ENCODE data around the gene ICAM3. TPM values are rescaled to one million over a fixed set of nuclear protein-coding genes. Genes with fewer than 3 reads are reported as not detected.

Gene ICAM3
- total RNA-seq, 1 experiment from 2014 or later, result 28.3 TPM

GRCh38 chr19:10291554-10292205, 47.7 kb downstream of the ICAM3 start:
- H2AK5ac ChIP-seq (ENCODE audit: insufficient read length, low read length), result no peak overlapping the region
- no peak overlapping the region for H3K9ac ChIP-seq (ENCODE audit: extremely low read depth, insufficient read length, low read length)
- no peak overlapping the region for H2BK120ac ChIP-seq (ENCODE audit: low read depth, low read length, poor library complexity, severe bottlenecking)
- Mint-ChIP-seq H3K4me3 (peak overlapping the region; percentile 59 to 92), H3K36me3 (ENCODE audit: insufficient read depth in 1 of 3, low read depth in 3 of 3) (no peaks in the 10 kb centered on the region; a peak in 3 of 7 replicates), H3K27ac (no peak overlapping the region; a peak in 1 of 7 replicates), H3K4me1 (peaks cover 17 to 48% of the 10 kb centered on the region in 2 experiments), H3K27me3 (ENCODE audit: low read depth) (peaks cover 99% of the 10 kb centered on the region), H3K9me3 (peaks cover 0 to 5% of the 10 kb centered on the region in 2 experiments; a peak in 3 of 5 replicates)
- H4K5ac ChIP-seq (ENCODE audit: insufficient read length, low read depth, low read length), result no peak overlapping the region
- WGBS (ENCODE audit: extremely low coverage, insufficient read length, low lambda C conversion rate), result no CpG with 5 or more reads among the region's 49 CpGs
- H2BK15ac ChIP-seq (ENCODE audit: low read depth, low read length), result no peak overlapping the region
- H3K4ac ChIP-seq (ENCODE audit: low read depth, low read length), result no peak overlapping the region
- no peaks in the 10 kb centered on the region; the same call in 1 of the 2 replicates for H3K4me1 ChIP-seq (ENCODE audit: insufficient read depth, low read length)
- H3K27ac ChIP-seq (ENCODE audit: insufficient read length, low read depth, low read length), result no peak overlapping the region
- H2AFZ ChIP-seq (ENCODE audit: low read length), result no peak overlapping the region
- no peak overlapping the region for H3K56ac ChIP-seq (ENCODE audit: insufficient read length, low read depth, low read length)
- H2BK12ac ChIP-seq (ENCODE audit: insufficient read length, low read depth, low read length), result no peak overlapping the region
- no peak overlapping the region for H4K91ac ChIP-seq (ENCODE audit: insufficient read length, low read depth, low read length)
- peaks cover 47% of the 10 kb centered on the region for H3K23me2 ChIP-seq (ENCODE audit: insufficient read length, low read depth, low read length, poor library complexity, severe bottlenecking)
- H3K4me2 ChIP-seq (ENCODE audit: insufficient read depth, insufficient read length, low read length), result peak overlapping the region; percentile 92
- H2BK20ac ChIP-seq (ENCODE audit: low read depth, low read length, poor library complexity, severe bottlenecking), result no peak overlapping the region
- H3K79me1 ChIP-seq (ENCODE audit: insufficient read depth, low read depth, low read length, poor library complexity, severe bottlenecking), result no peaks in the 10 kb centered on the region
- no peak overlapping the region for H3T11ph ChIP-seq (ENCODE audit: low read length)
- H3K79me2 ChIP-seq (ENCODE audit: insufficient read depth, low read length), result no peaks in the 10 kb centered on the region
- no peak overlapping the region for H4K8ac ChIP-seq (replicated peaks; ENCODE audit: insufficient read length, low read depth, low read length)
- H3K23ac ChIP-seq (ENCODE audit: insufficient read length, low read depth, low read length), result no peak overlapping the region
- DNase-seq, result no peak
- no peak overlapping the region for H3K18ac ChIP-seq (ENCODE audit: insufficient read length, low read depth, low read length)
- H3K27me3 ChIP-seq (ENCODE audit: insufficient read depth, low read length), result peaks cover 68% of the 10 kb centered on the region
- H3K9me3 ChIP-seq (ENCODE audit: control insufficient read depth, low read depth, low read length), result no peaks in the 10 kb centered on the region
- no peak overlapping the region for H3K14ac ChIP-seq (ENCODE audit: insufficient read depth, low read length)
- H2BK5ac ChIP-seq (ENCODE audit: insufficient read length, low read length), result no peak overlapping the region
- no peaks in the 10 kb centered on the region for H4K20me1 ChIP-seq (ENCODE audit: control insufficient read depth, insufficient read depth, insufficient read length)
- TF ChIP-seq CTCF (conservative IDR thresholded peaks at IDR 0.05), result no peak

Data from H9 (cell line).